Uterus (tissue), 2 donors: Measurements from ENCODE around the gene C7.

ENCODE experiments used
- POLR2A ChIP-seq, 2 donors: fragments of 450-650 bp; IDR thresholded peaks; one replicate each; pipeline ENCODE4 v1.6.1; 2016; ENCODE audit warnings: antibody characterized with exemption in 2 of 2, mild to moderate bottlenecking in 1 of 2, moderate library complexity in 1 of 2
- TF ChIP-seq, protein P1 (sequence below), 4 experiments: fragments of 200-600 bp in 2 of 4; fragments of 450-650 bp in 2 of 4; sonication (generic) in 2 of 4; IDR thresholded peaks; one replicate each; pipeline ENCODE4 v1.5.1; 2016 to 2019; ENCODE audit warnings: antibody characterized with exemption in 4 of 4, mild to moderate bottlenecking in 2 of 4, moderate library complexity in 1 of 4

DNA sequence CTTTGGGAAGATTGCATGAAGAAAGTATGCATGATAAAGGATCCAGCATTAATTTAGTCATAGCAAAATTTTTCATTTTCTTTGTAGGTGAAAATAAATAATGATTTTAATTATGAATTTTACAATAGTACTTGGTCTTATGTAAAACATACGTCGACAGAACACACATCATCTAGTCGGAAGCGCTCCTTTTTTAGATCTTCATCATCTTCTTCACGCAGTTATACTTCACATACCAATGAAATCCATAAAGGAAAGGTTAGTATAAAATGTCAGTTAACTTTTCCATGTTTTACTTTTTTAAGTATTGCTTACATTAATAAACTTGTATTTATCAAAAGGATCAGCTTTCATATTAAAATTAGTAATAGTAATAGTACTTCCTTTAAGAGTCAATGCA is 35.8 kb downstream of the C7 start:
- TF ChIP-seq POLR2A (IDR thresholded peaks at IDR 0.05) = no peak
- TF ChIP-seq, protein P1, sequence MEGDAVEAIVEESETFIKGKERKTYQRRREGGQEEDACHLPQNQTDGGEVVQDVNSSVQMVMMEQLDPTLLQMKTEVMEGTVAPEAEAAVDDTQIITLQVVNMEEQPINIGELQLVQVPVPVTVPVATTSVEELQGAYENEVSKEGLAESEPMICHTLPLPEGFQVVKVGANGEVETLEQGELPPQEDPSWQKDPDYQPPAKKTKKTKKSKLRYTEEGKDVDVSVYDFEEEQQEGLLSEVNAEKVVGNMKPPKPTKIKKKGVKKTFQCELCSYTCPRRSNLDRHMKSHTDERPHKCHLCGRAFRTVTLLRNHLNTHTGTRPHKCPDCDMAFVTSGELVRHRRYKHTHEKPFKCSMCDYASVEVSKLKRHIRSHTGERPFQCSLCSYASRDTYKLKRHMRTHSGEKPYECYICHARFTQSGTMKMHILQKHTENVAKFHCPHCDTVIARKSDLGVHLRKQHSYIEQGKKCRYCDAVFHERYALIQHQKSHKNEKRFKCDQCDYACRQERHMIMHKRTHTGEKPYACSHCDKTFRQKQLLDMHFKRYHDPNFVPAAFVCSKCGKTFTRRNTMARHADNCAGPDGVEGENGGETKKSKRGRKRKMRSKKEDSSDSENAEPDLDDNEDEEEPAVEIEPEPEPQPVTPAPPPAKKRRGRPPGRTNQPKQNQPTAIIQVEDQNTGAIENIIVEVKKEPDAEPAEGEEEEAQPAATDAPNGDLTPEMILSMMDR (IDR thresholded peaks at IDR 0.05) = no peak
